Left lung (tissue), 10 donors: ENCODE measurements around the gene A4GALT. TPM values are rescaled to one million over a fixed set of nuclear protein-coding genes. Genes with fewer than 3 reads are reported as not detected.
"Not testable (repeated sequence)": the region's sequence is repeated elsewhere in the genome, so short reads cannot be mapped to it uniquely, and the experiment has no call there.

ENCODE experiments used
- ATAC-seq: fragments of 200-7000 bp; cut with Tn5 transposase; one replicate; pipeline ENCODE4 v1.9.1; 2020; ENCODE audit warnings: moderate library complexity
- DNase-seq, 4 donors: peaks; one replicate each; pipeline ENCODE4 v3.0.0-alpha.2; 2013 to 2020
- H3K27ac ChIP-seq, 2 donors: fragments of 200-600 bp; sonication (generic) in 1 of 2; one replicate each; pipeline versions ENCODE4 v1.5.0 to v1.8.0; 2020 to 2021
- H3K27me3 ChIP-seq, 2 donors: fragments of 200-600 bp; sonication (generic) in 1 of 2; one replicate each; pipeline versions ENCODE4 v1.5.0 to v1.8.0; 2020 to 2021
- H3K36me3 ChIP-seq, 2 donors: fragments of 200-600 bp; sonication (generic) in 1 of 2; one replicate each; pipeline versions ENCODE4 v1.5.0 to v1.8.0; 2020 to 2021
- H3K4me1 ChIP-seq, 2 donors: fragments of 200-600 bp; one replicate each; pipeline ENCODE4 v1.8.0; 2021
- H3K4me3 ChIP-seq, 2 donors: fragments of 200-600 bp; sonication (generic) in 1 of 2; one replicate each; pipeline versions ENCODE4 v1.5.0 to v1.8.0; 2020 to 2021; ENCODE audit warnings: mild to moderate bottlenecking in 1 of 2
- H3K9me3 ChIP-seq, 2 donors: fragments of 200-600 bp; sonication (generic) in 1 of 2; one replicate each; pipeline versions ENCODE4 v1.5.0 to v1.8.0; 2020 to 2021
- CTCF ChIP-seq, 2 donors: fragments of 200-600 bp; sonication (generic) in 1 of 2; IDR thresholded peaks; one replicate each; pipeline versions ENCODE4 v1.5.0 to v1.8.0; 2021; ENCODE audit warnings: antibody characterized with exemption in 2 of 2
- intact Hi-C, 2 donors: fragments of 100-400 bp; cut with DNase I; formaldehyde crosslinking; loops; one replicate each; pipeline versions ENCODE4 v1.11.2 to v1.14.2; 2022
- polyA plus RNA-seq, 6 donors: library from polyadenylated mRNA; unstranded; fragments of 120-200 nt; gene quantifications; one replicate each; pipeline ENCODE4 v1.2.1, GENCODE V29; 2013; ENCODE audit not compliant: insufficient read length in 6 of 6
- total RNA-seq, 2 donors: library from RNA; stranded (reverse); fragmentation: NEBNext Ultra II Directional; extraction: Animal tissue kit (Norgen Biotek cat#: 25700); gene quantifications; one replicate each; pipeline ENCODE4 v1.2.1, GENCODE V29; 2021
- donor health status: DM: no; HTN: yes; CAD: no.
- donor health status: DM: no; HTN: no; CAD: no.

The A4GALT gene
- total and polyA plus RNA-seq, 8 donors, result 1.9 to 21.3 (median 2.7) TPM

GRCh38 chr22:42758931-42759629 is 38.4 kb upstream of the A4GALT start:
- no peak for TF ChIP-seq CTCF (IDR thresholded peaks at IDR 0.05)
- intact Hi-C loops, result no loop called here
- Histone ChIP-seq H3K4me3 (no peak overlapping the region), H3K36me3 (no peaks in the 10 kb centered on the region), H3K9me3 (no peaks in the 10 kb centered on the region), H3K27me3 (no peaks in the 10 kb centered on the region), H3K27ac (no peak overlapping the region), H3K4me1 (peaks cover 0 to 13% of the 10 kb centered on the region in 2 donors)
- no peak for ATAC-seq
- no peak for DNase-seq

DNA sequence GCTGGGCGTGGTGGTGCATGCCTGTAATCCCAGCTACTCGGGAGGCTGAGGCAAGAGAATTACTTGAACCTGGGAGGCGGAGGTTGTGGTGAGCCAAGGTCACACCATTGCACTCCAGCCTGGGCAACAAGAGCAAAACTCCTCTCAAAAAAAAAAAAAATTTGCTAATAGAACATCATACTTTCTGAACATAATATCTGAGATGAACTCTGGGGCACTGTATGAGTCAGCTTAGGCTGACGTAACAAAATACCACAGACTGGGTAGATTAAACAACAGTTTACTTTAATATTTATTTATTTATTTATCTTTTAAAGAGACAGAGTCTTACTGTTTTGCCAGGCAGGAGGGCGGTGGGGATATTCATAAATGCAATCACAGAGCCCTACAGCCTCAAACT is 34.9 kb upstream of the A4GALT start:
- H3K4me1 ChIP-seq, result peaks cover 0 to 28% of the 10 kb centered on the region in 2 donors
- H3K27me3 ChIP-seq, H3K9me3 ChIP-seq, intact Hi-C loops, H3K27ac ChIP-seq, DNase-seq, H3K4me3 ChIP-seq, H3K36me3 ChIP-seq: not testable (repeated sequence)
- peak; percentile 56 for ATAC-seq

- H3K27ac ChIP-seq, DNase-seq, H3K27me3 ChIP-seq, ATAC-seq, H3K36me3 ChIP-seq, H3K4me3 ChIP-seq, intact Hi-C loops, H3K9me3 ChIP-seq: not testable (repeated sequence)
- peaks cover 0 to 28% of the 10 kb centered on the region in 2 donors for H3K4me1 ChIP-seq
These were observed 34.5 kb upstream of the A4GALT start for GRCh38 chr22:42755121-42755520.

- Histone ChIP-seq H3K27ac (no peak overlapping the region), H3K27me3 (no peaks in the 10 kb centered on the region), H3K36me3 (no peaks in the 10 kb centered on the region), H3K4me1 (peaks cover 0 to 28% of the 10 kb centered on the region in 2 donors), H3K9me3 (no peaks in the 10 kb centered on the region), H3K4me3 (no peak overlapping the region)
- no peak for DNase-seq
- TF ChIP-seq CTCF (IDR thresholded peaks at IDR 0.05), result no peak
- peak; percentile 47 for ATAC-seq
- intact Hi-C loops, result no loop called here
These were observed 34.0 kb upstream of the A4GALT start for GRCh38 chr22:42754658-42755057.

GRCh38 chr22:42752912-42753311 is 32.2 kb upstream of the A4GALT start:
- DNase-seq (no peak), ATAC-seq (no peak)
- peak overlapping the region in 1 of 2 donors; percentile 65 for H3K27ac ChIP-seq
- intact Hi-C loops, result no loop called here
- no peaks in the 10 kb centered on the region for H3K36me3 ChIP-seq
- H3K4me3 ChIP-seq, result no peak overlapping the region
- H3K9me3 ChIP-seq, result no peaks in the 10 kb centered on the region
- TF ChIP-seq CTCF (IDR thresholded peaks at IDR 0.05), result no peak
- peaks cover 0 to 39% of the 10 kb centered on the region in 2 donors for H3K4me1 ChIP-seq
- no peaks in the 10 kb centered on the region for H3K27me3 ChIP-seq

DNA sequence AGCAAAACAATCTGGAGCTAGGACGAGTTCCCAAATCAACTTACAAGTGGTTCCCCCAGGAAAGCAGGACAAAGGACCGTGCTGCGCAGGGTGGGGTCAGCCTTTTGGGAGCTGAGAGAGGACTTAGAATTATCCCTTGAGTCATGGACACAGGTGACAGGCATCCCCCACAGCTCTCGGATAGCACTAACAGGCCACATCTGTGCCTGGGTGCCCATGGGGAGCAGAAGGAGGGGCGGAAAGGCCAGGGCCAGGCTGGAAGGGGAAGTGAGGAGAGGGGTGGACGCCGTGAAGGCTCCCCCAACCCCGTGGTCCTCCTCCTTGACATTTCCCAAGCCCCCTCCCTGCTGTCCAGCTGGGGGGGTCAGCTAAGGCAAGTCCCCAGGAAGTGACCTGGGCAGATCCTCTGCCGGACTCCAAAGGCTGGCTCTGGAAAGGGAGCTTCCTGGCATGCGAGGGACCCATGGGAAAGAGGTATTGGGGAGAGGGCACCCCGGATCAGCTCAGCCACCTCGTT is 31.6 kb upstream of the A4GALT start:
- peak overlapping the region in 1 of 2 donors; percentile 65 for H3K27ac ChIP-seq
- H3K27me3 ChIP-seq, result no peaks in the 10 kb centered on the region
- peaks cover 0 to 43% of the 10 kb centered on the region in 2 donors for H3K4me1 ChIP-seq
- no peaks in the 10 kb centered on the region for H3K36me3 ChIP-seq
- intact Hi-C loops, result no loop called here
- no peak overlapping the region for H3K4me3 ChIP-seq
- DNase-seq, result no peak
- no peaks in the 10 kb centered on the region for H3K9me3 ChIP-seq
- no peak for TF ChIP-seq CTCF (IDR thresholded peaks at IDR 0.05)
- ATAC-seq, result no peak

DNA sequence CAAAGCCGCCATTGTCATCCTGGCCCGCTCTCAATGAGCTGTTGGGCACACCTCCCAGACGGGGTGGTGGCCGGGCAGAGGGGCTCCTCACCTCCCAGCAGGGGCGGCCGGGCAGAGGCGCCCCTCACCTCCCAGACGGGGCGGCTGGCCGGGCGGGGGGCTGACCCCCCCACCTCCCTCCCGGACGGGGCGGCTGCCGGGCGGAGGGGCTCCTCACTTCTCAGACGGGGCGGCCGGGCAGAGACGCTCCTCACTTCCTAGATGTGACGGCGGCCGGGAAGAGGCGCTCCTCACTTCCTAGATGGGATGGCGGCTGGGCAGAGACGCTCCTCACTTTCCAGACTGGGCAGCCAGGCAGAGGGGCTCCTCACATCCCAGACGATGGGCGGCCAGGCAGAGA is 29.8 kb upstream of the A4GALT start:
- H3K4me3 ChIP-seq, H3K36me3 ChIP-seq, H3K9me3 ChIP-seq, H3K27me3 ChIP-seq, DNase-seq, H3K27ac ChIP-seq, intact Hi-C loops, ATAC-seq: not testable (repeated sequence)
- peaks cover 0 to 34% of the 10 kb centered on the region in 2 donors for H3K4me1 ChIP-seq
